ENCODE data around the gene ANKRD63. TPM values are rescaled to one million over a fixed set of nuclear protein-coding genes. Genes with fewer than 3 reads are reported as not detected.

ANKRD63 gene
- total RNA-seq, 1 donor from 2014 or later, result not detected

GRCh38 chr15:40247406-40247971 is 35.4 kb downstream of the ANKRD63 start:
- H3K4me1 ChIP-seq (ENCODE audit: control insufficient read depth in 3 of 3, insufficient read depth in 3 of 3, low read length in 3 of 3), result peaks cover 5 to 18% (median 10%) of the 10 kb centered on the region in 3 donors
- no peak overlapping the region for H3K4me3 ChIP-seq (ENCODE audit: low read length in 3 of 3)
- no peak overlapping the region for H3K27ac ChIP-seq (ENCODE audit: low read depth, low read length)
- H3K9me3 ChIP-seq (ENCODE audit: control insufficient read depth in 3 of 3, low read length in 3 of 3), result no peaks in the 10 kb centered on the region
- H3K27me3 ChIP-seq (ENCODE audit: control insufficient read depth in 3 of 3, insufficient read depth in 3 of 3, low read length in 3 of 3), result no peaks in the 10 kb centered on the region
- no peak overlapping the region for H3K9ac ChIP-seq (ENCODE audit: low read depth in 1 of 3, low read length in 3 of 3)
- no peaks in the 10 kb centered on the region for H3K36me3 ChIP-seq (ENCODE audit: control insufficient read depth in 3 of 3, insufficient read depth in 3 of 3, low read length in 3 of 3)

GRCh38 chr15:40246496-40247280 is 36.2 kb downstream of the ANKRD63 start:
- Histone ChIP-seq H3K27ac (ENCODE audit: low read depth, low read length) (no peak overlapping the region), H3K36me3 (ENCODE audit: control insufficient read depth in 3 of 3, insufficient read depth in 3 of 3, low read length in 3 of 3) (no peaks in the 10 kb centered on the region), H3K4me1 (ENCODE audit: control insufficient read depth in 3 of 3, insufficient read depth in 3 of 3, low read length in 3 of 3) (peaks cover 5 to 16% (median 8%) of the 10 kb centered on the region in 3 donors), H3K9me3 (ENCODE audit: control insufficient read depth in 3 of 3, low read length in 3 of 3) (no peaks in the 10 kb centered on the region), H3K27me3 (ENCODE audit: control insufficient read depth in 3 of 3, insufficient read depth in 3 of 3, low read length in 3 of 3) (peaks cover 0 to 3% (median 0%) of the 10 kb centered on the region in 3 donors), H3K9ac (ENCODE audit: low read depth in 1 of 3, low read length in 3 of 3) (no peak overlapping the region), H3K4me3 (ENCODE audit: low read length in 3 of 3) (no peak overlapping the region)

GRCh38 chr15:40245666-40246450 is 37.0 kb downstream of the ANKRD63 start:
- Histone ChIP-seq H3K4me1 (ENCODE audit: control insufficient read depth in 3 of 3, insufficient read depth in 3 of 3, low read length in 3 of 3) (peaks cover 5 to 16% (median 8%) of the 10 kb centered on the region in 3 donors), H3K27ac (ENCODE audit: low read depth, low read length) (no peak overlapping the region), H3K9me3 (ENCODE audit: control insufficient read depth in 3 of 3, low read length in 3 of 3) (no peaks in the 10 kb centered on the region), H3K27me3 (ENCODE audit: control insufficient read depth in 3 of 3, insufficient read depth in 3 of 3, low read length in 3 of 3) (peaks cover 0 to 10% (median 1%) of the 10 kb centered on the region in 3 donors), H3K4me3 (ENCODE audit: low read length in 3 of 3) (no peak overlapping the region), H3K36me3 (ENCODE audit: control insufficient read depth in 3 of 3, insufficient read depth in 3 of 3, low read length in 3 of 3) (no peaks in the 10 kb centered on the region), H3K9ac (ENCODE audit: low read depth in 1 of 3, low read length in 3 of 3) (no peak overlapping the region)

- peaks cover 1 to 16% (median 2%) of the 10 kb centered on the region in 3 donors for H3K27me3 ChIP-seq (ENCODE audit: control insufficient read depth in 3 of 3, insufficient read depth in 3 of 3, low read length in 3 of 3)
- no peak overlapping the region for H3K9ac ChIP-seq (ENCODE audit: low read depth in 1 of 3, low read length in 3 of 3)
- no peaks in the 10 kb centered on the region for H3K9me3 ChIP-seq (ENCODE audit: control insufficient read depth in 3 of 3, low read length in 3 of 3)
- H3K27ac ChIP-seq (ENCODE audit: low read depth, low read length), result no peak overlapping the region
- H3K4me3 ChIP-seq (ENCODE audit: low read length in 3 of 3), result no peak overlapping the region
- H3K36me3 ChIP-seq (ENCODE audit: control insufficient read depth in 3 of 3, insufficient read depth in 3 of 3, low read length in 3 of 3), result no peaks in the 10 kb centered on the region
- peaks cover 5 to 14% (median 6%) of the 10 kb centered on the region in 3 donors for H3K4me1 ChIP-seq (ENCODE audit: control insufficient read depth in 3 of 3, insufficient read depth in 3 of 3, low read length in 3 of 3)
These were observed 37.8 kb downstream of the ANKRD63 start for GRCh38 chr15:40244961-40245523.

- Histone ChIP-seq H3K4me1 (ENCODE audit: control insufficient read depth in 3 of 3, insufficient read depth in 3 of 3, low read length in 3 of 3) (peaks cover 5 to 11% (median 8%) of the 10 kb centered on the region in 3 donors), H3K9ac (ENCODE audit: low read depth in 1 of 3, low read length in 3 of 3) (no peak overlapping the region), H3K36me3 (ENCODE audit: control insufficient read depth in 3 of 3, insufficient read depth in 3 of 3, low read length in 3 of 3) (no peaks in the 10 kb centered on the region), H3K4me3 (ENCODE audit: low read length in 3 of 3) (no peak overlapping the region), H3K9me3 (ENCODE audit: control insufficient read depth in 3 of 3, low read length in 3 of 3) (no peaks in the 10 kb centered on the region), H3K27ac (ENCODE audit: low read depth, low read length) (no peak overlapping the region), H3K27me3 (ENCODE audit: control insufficient read depth in 3 of 3, insufficient read depth in 3 of 3, low read length in 3 of 3) (peaks cover 6 to 34% (median 12%) of the 10 kb centered on the region in 3 donors)
These were observed 39.6 kb downstream of the ANKRD63 start for GRCh38 chr15:40243126-40243810.

- no peak overlapping the region for H3K9ac ChIP-seq (ENCODE audit: low read depth in 1 of 3, low read length in 3 of 3)
- no peaks in the 10 kb centered on the region for H3K9me3 ChIP-seq (ENCODE audit: control insufficient read depth in 3 of 3, low read length in 3 of 3)
- H3K27ac ChIP-seq (ENCODE audit: low read depth, low read length), result no peak overlapping the region
- peaks cover 5 to 11% (median 8%) of the 10 kb centered on the region in 3 donors for H3K4me1 ChIP-seq (ENCODE audit: control insufficient read depth in 3 of 3, insufficient read depth in 3 of 3, low read length in 3 of 3)
- peaks cover 6 to 37% (median 12%) of the 10 kb centered on the region in 3 donors for H3K27me3 ChIP-seq (ENCODE audit: control insufficient read depth in 3 of 3, insufficient read depth in 3 of 3, low read length in 3 of 3)
- H3K4me3 ChIP-seq (ENCODE audit: low read length in 3 of 3), result no peak overlapping the region
- no peaks in the 10 kb centered on the region for H3K36me3 ChIP-seq (ENCODE audit: control insufficient read depth in 3 of 3, insufficient read depth in 3 of 3, low read length in 3 of 3)
These were observed 40.3 kb downstream of the ANKRD63 start for GRCh38 chr15:40242601-40243000.

GRCh38 chr15:40242213-40242599 is 40.7 kb downstream of the ANKRD63 start:
- Histone ChIP-seq H3K36me3 (ENCODE audit: control insufficient read depth in 3 of 3, insufficient read depth in 3 of 3, low read length in 3 of 3) (no peaks in the 10 kb centered on the region), H3K9me3 (ENCODE audit: control insufficient read depth in 3 of 3, low read length in 3 of 3) (no peaks in the 10 kb centered on the region), H3K4me3 (ENCODE audit: low read length in 3 of 3) (no peak overlapping the region), H3K27me3 (ENCODE audit: control insufficient read depth in 3 of 3, insufficient read depth in 3 of 3, low read length in 3 of 3) (peaks cover 6 to 37% (median 12%) of the 10 kb centered on the region in 3 donors), H3K4me1 (ENCODE audit: control insufficient read depth in 3 of 3, insufficient read depth in 3 of 3, low read length in 3 of 3) (peaks cover 5 to 11% (median 8%) of the 10 kb centered on the region in 3 donors), H3K27ac (ENCODE audit: low read depth, low read length) (no peak overlapping the region), H3K9ac (ENCODE audit: low read depth in 1 of 3, low read length in 3 of 3) (no peak overlapping the region)

GRCh38 chr15:40241269-40242212 is 41.3 kb downstream of the ANKRD63 start:
- H3K4me3 ChIP-seq (ENCODE audit: low read length in 3 of 3), result no peak overlapping the region
- no peak overlapping the region for H3K27ac ChIP-seq (ENCODE audit: low read depth, low read length)
- peaks cover 5 to 11% (median 8%) of the 10 kb centered on the region in 3 donors for H3K4me1 ChIP-seq (ENCODE audit: control insufficient read depth in 3 of 3, insufficient read depth in 3 of 3, low read length in 3 of 3)
- H3K9me3 ChIP-seq (ENCODE audit: control insufficient read depth in 3 of 3, low read length in 3 of 3), result no peaks in the 10 kb centered on the region
- H3K27me3 ChIP-seq (ENCODE audit: control insufficient read depth in 3 of 3, insufficient read depth in 3 of 3, low read length in 3 of 3), result peaks cover 6 to 37% (median 12%) of the 10 kb centered on the region in 3 donors
- no peaks in the 10 kb centered on the region for H3K36me3 ChIP-seq (ENCODE audit: control insufficient read depth in 3 of 3, insufficient read depth in 3 of 3, low read length in 3 of 3)
- H3K9ac ChIP-seq (ENCODE audit: low read depth in 1 of 3, low read length in 3 of 3), result no peak overlapping the region
